HUES64 (cell line): ENCODE measurements around the gene TAOK3.

ENCODE experiments used
- H3K27ac ChIP-seq: 2 replicates; pipeline ENCODE4 v1.7.0; 2013; ENCODE audit warnings: low read depth, low read length, inconsistent platforms
- H3K27me3 ChIP-seq: 2 replicates; pipeline ENCODE4 v1.6.1; 2013; ENCODE audit warnings: mild to moderate bottlenecking, low read length; ENCODE audit not compliant: insufficient read depth
- H3K36me3 ChIP-seq: 2 replicates; pipeline ENCODE4 v1.6.1; 2013; ENCODE audit warnings: mild to moderate bottlenecking, low read length; ENCODE audit not compliant: insufficient read depth
- H3K4me1 ChIP-seq: 2 replicates; pipeline ENCODE4 v1.6.1; 2013; ENCODE audit warnings: mild to moderate bottlenecking, low read length, moderate library complexity; ENCODE audit not compliant: insufficient read depth
- H3K4me3 ChIP-seq: 2 replicates; pipeline ENCODE4 v1.5.1; 2013; ENCODE audit warnings: mild to moderate bottlenecking, low read length, moderate library complexity
- H3K9ac ChIP-seq: 2 replicates; pipeline ENCODE4 v1.6.1; 2013; ENCODE audit warnings: mild to moderate bottlenecking, low read depth, low read length
- H3K9me3 ChIP-seq: 2 replicates; pipeline ENCODE4 v1.6.1; 2013; ENCODE audit warnings: low read depth, low read length; ENCODE audit not compliant: insufficient read depth
- WGBS: fragments of 150-250, 120-280 bp; methylation state at CpG from one replicate; pipeline ENCODE4 v1.1.7; 2013; ENCODE audit warnings: missing lambda C conversion rate; 5-methylcytosine and 5-hydroxymethylcytosine counted together

TAOK3 gene

GRCh38 chr12:118160536-118160935, 212.2 kb downstream of the TAOK3 start:
- H3K36me3 ChIP-seq, result no peaks in the 10 kb centered on the region
- no peaks in the 10 kb centered on the region for H3K27me3 ChIP-seq
- no peak overlapping the region for H3K27ac ChIP-seq
- H3K9me3 ChIP-seq, result no peaks in the 10 kb centered on the region
- no peaks in the 10 kb centered on the region for H3K4me1 ChIP-seq
- WGBS, result 98% methylated on average over 3 of the region's 3 CpGs
- no peak overlapping the region for H3K4me3 ChIP-seq
- no peak overlapping the region for H3K9ac ChIP-seq

GRCh38 chr12:118151755-118152154, 221.0 kb downstream of the TAOK3 start:
- Histone ChIP-seq H3K9ac (no peak overlapping the region), H3K27ac (no peak overlapping the region), H3K27me3 (no peaks in the 10 kb centered on the region), H3K4me3 (no peak overlapping the region), H3K4me1 (no peaks in the 10 kb centered on the region), H3K9me3 (no peaks in the 10 kb centered on the region), H3K36me3 (peaks cover 21% of the 10 kb centered on the region)
- 95% methylated on average over 5 of the region's 5 CpGs for WGBS

- H3K9me3 ChIP-seq, result no peaks in the 10 kb centered on the region
- H3K4me1 ChIP-seq, result no peaks in the 10 kb centered on the region
- 87% methylated on average over 5 of the region's 7 CpGs for WGBS
- no peak overlapping the region for H3K27ac ChIP-seq
- H3K4me3 ChIP-seq, result no peak overlapping the region
- no peak overlapping the region for H3K9ac ChIP-seq
- peaks cover 32% of the 10 kb centered on the region for H3K36me3 ChIP-seq
- H3K27me3 ChIP-seq, result no peaks in the 10 kb centered on the region
Observed at GRCh38 chr12:118150625-118151024, 222.1 kb downstream of the TAOK3 start.

GRCh38 chr12:118148287-118148686, 224.4 kb downstream of the TAOK3 start:
- Histone ChIP-seq H3K36me3 (peaks cover 55% of the 10 kb centered on the region), H3K9me3 (no peaks in the 10 kb centered on the region), H3K27ac (no peak overlapping the region), H3K9ac (no peak overlapping the region), H3K4me1 (no peaks in the 10 kb centered on the region), H3K27me3 (no peaks in the 10 kb centered on the region), H3K4me3 (no peak overlapping the region)
- WGBS, result 97% methylated on average over 5 of the region's 5 CpGs

- H3K27me3 ChIP-seq, result no peaks in the 10 kb centered on the region
- no peak overlapping the region for H3K4me3 ChIP-seq
- H3K9ac ChIP-seq, result no peak overlapping the region
- peaks cover 79% of the 10 kb centered on the region for H3K36me3 ChIP-seq
- WGBS, result 94% methylated on average over 9 of the region's 9 CpGs
- no peaks in the 10 kb centered on the region for H3K9me3 ChIP-seq
- no peaks in the 10 kb centered on the region for H3K4me1 ChIP-seq
- no peak overlapping the region for H3K27ac ChIP-seq
Observed at GRCh38 chr12:118145798-118146156, 226.9 kb downstream of the TAOK3 start.

- no peak overlapping the region for H3K4me3 ChIP-seq
- H3K9ac ChIP-seq, result no peak overlapping the region
- no peaks in the 10 kb centered on the region for H3K27me3 ChIP-seq
- H3K36me3 ChIP-seq, result peaks cover 84% of the 10 kb centered on the region
- WGBS, result 93% methylated on average over 7 of the region's 7 CpGs
- no peaks in the 10 kb centered on the region for H3K4me1 ChIP-seq
- H3K27ac ChIP-seq, result no peak overlapping the region
- H3K9me3 ChIP-seq, result no peaks in the 10 kb centered on the region
Observed at GRCh38 chr12:118145113-118145797, 227.5 kb downstream of the TAOK3 start.

GRCh38 chr12:118144499-118144898, 228.2 kb downstream of the TAOK3 start:
- Histone ChIP-seq H3K9me3 (no peaks in the 10 kb centered on the region), H3K27me3 (no peaks in the 10 kb centered on the region), H3K4me1 (no peaks in the 10 kb centered on the region), H3K27ac (no peak overlapping the region), H3K9ac (no peak overlapping the region), H3K36me3 (peaks cover 85% of the 10 kb centered on the region), H3K4me3 (no peak overlapping the region)
- WGBS, result 95% methylated on average over 13 of the region's 13 CpGs

- WGBS, result 95% methylated on average over 8 of the region's 8 CpGs
- peaks cover 80% of the 10 kb centered on the region for H3K36me3 ChIP-seq
- no peak overlapping the region for H3K9ac ChIP-seq
- H3K27me3 ChIP-seq, result no peaks in the 10 kb centered on the region
- H3K4me3 ChIP-seq, result no peak overlapping the region
- no peak overlapping the region for H3K27ac ChIP-seq
- no peaks in the 10 kb centered on the region for H3K9me3 ChIP-seq
- no peaks in the 10 kb centered on the region for H3K4me1 ChIP-seq
Observed at GRCh38 chr12:118140825-118141224, 231.9 kb downstream of the TAOK3 start.

GRCh38 chr12:118137148-118137678, 235.5 kb downstream of the TAOK3 start:
- Histone ChIP-seq H3K27me3 (no peaks in the 10 kb centered on the region), H3K4me3 (peak overlapping the region; percentile 89), H3K27ac (no peak overlapping the region), H3K36me3 (peaks cover 44% of the 10 kb centered on the region), H3K9ac (peak overlapping the region; percentile 98), H3K4me1 (no peaks in the 10 kb centered on the region), H3K9me3 (no peaks in the 10 kb centered on the region)
- 86% methylated on average over 10 of the region's 10 CpGs for WGBS

- peaks cover 39% of the 10 kb centered on the region for H3K36me3 ChIP-seq
- no peaks in the 10 kb centered on the region for H3K27me3 ChIP-seq
- H3K9me3 ChIP-seq, result no peaks in the 10 kb centered on the region
- H3K27ac ChIP-seq, result peak overlapping the region; percentile 63
- H3K9ac ChIP-seq, result peak overlapping the region; percentile 98
- H3K4me3 ChIP-seq, result peak overlapping the region; percentile 89
- no peaks in the 10 kb centered on the region for H3K4me1 ChIP-seq
- WGBS, result 5% methylated on average over 29 of the region's 29 CpGs
Observed at GRCh38 chr12:118136559-118137003, 236.1 kb downstream of the TAOK3 start.

GRCh38 chr12:118135788-118136558, 236.7 kb downstream of the TAOK3 start, which contains the start of gene PEBP1:
Gene PEBP1 (plus strand): TSS chr12:118136124. CDS start chr12:118136210, 86 bp downstream.
- 2% methylated on average over 70 of the region's 70 CpGs for WGBS
- Histone ChIP-seq H3K9me3 (no peaks in the 10 kb centered on the region), H3K9ac (peak within 1 kb of the TSS; percentile 98), H3K27ac (peak within 1 kb of the TSS; percentile 63), H3K27me3 (no peaks in the 10 kb centered on the region), H3K4me1 (no peaks in the 10 kb centered on the region), H3K4me3 (peak within 1 kb of the TSS; percentile 89), H3K36me3 (peaks cover 33% of the 10 kb centered on the region)
